Fibroblast of skin of scalp (primary cell): ENCODE data around the gene OR10R2.

Experiments used
- DNase-seq: peaks from one replicate; pipeline ENCODE4 v3.0.0-alpha.2; 2013

Gene OR10R2

DNA sequence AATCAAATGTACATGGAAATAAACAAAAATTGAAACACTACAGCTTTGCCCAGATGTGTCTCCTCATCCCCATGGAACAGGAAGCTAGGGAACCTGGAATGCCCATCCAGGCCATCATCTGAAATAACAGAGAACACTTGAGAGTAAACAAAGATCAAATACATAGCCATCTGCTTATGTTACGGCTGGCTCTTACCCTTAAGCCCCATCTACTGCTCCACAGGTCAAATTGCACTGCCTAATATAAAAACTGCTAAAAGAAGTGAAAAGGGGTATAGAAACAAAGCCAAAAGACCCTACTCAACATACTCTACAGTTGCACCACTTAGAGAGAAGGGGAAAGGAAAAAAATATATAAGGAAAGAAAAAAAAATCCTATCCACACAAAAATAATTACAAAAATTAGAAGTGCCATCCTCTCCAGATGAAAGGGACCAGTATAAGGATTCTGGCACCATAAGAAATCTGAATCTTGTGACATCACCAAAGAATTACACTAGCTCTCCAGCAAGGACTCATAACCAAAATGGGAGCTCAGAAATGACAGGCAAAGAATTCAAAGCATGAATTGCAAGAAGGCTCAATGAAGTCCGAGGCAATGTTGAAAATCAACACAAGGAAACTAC lies 55.3 kb downstream of the OR10R2 start:
- DNase-seq: no peak
